C4-2B (cell line): ENCODE results near the gene PACS2.

ENCODE experiments used
- CTCF ChIP-seq: fragments of 450-650 bp; conservative IDR thresholded peaks from 2 replicates; pipeline ENCODE4 v1.5.1; 2017; ENCODE audit warnings: mild to moderate bottlenecking
- ZFX ChIP-seq: fragments of 450-650 bp; IDR thresholded peaks from 2 replicates; pipeline ENCODE4 v1.6.1; 2017

GRCh38 chr14:105317546-105317945 is 3.0 kb downstream of the PACS2 start:
- TF ChIP-seq CTCF (no peak), ZFX (no peak)
